Caco-2 (cell line): ENCODE measurements around the gene PIM3. TPM values are rescaled to one million over a fixed set of nuclear protein-coding genes. Genes with fewer than 3 reads are reported as not detected.

ENCODE experiments used
- BruUV-seq: library from RNA; stranded (reverse); fragments of 400-500 nt; replicated peaks from 2 replicates; lab custom pipeline; 2021; lab: Mats Ljungman, UMichigan
- CTCF ChIA-PET: fragments of 300-600 bp; sonication (Branson Sonifier 250); formaldehyde crosslinking; loops from one replicate; lab custom pipeline; 2022; ENCODE audit warnings: antibody characterized with exemption; lab: Charles Lee
- POLR2A ChIA-PET: fragments of 300-600 bp; sonication (Branson Sonifier 250); formaldehyde crosslinking; loops from one replicate; lab custom pipeline; 2022; ENCODE audit warnings: antibody characterized with exemption; lab: Charles Lee
- DNase-seq, 2 experiments: peaks; one replicate each; pipeline versions ENCODE4 v3.0.0 to v3.0.0-alpha.2; 2020 to 2022
- H3K27me3 ChIP-seq: replicated peaks from 2 replicates; pipeline ENCODE4 v1.6.0; 2011; ENCODE audit warnings: low read length; ENCODE audit not compliant: control insufficient read depth, insufficient read depth
- H3K36me3 ChIP-seq: 2 replicates; pipeline ENCODE4 v1.5.1; 2011; ENCODE audit warnings: low read length; ENCODE audit not compliant: control insufficient read depth, insufficient read depth
- H3K4me1 ChIP-seq: fragments of 250-450 bp; sonication (Bioruptor Pico); 2 replicates; pipeline ENCODE4 v1.5.1; 2020; ENCODE audit warnings: mild to moderate bottlenecking
- H3K4me3 ChIP-seq: 2 replicates; pipeline ENCODE4 v1.5.1; 2011; ENCODE audit warnings: low read depth, mild to moderate bottlenecking, control low read depth, low read length
- H3K9me3 ChIP-seq: fragments of 250-450 bp; sonication (Bioruptor Pico); 2 replicates; pipeline ENCODE4 v1.5.1; 2020; ENCODE audit warnings: mild to moderate bottlenecking, moderate library complexity
- H3K27ac Mint-ChIP-seq: one replicate; pipeline ENCODE4 v1.8.0; 2022; ENCODE audit warnings: mixed read lengths; ENCODE audit not compliant: unreplicated experiment
- H3K27me3 Mint-ChIP-seq: one replicate; pipeline ENCODE4 v1.8.0; 2022; ENCODE audit warnings: mixed read lengths; ENCODE audit not compliant: insufficient read depth, unreplicated experiment
- H3K36me3 Mint-ChIP-seq: one replicate; pipeline ENCODE4 v1.8.0; 2022; ENCODE audit warnings: mild to moderate bottlenecking, mixed read lengths; ENCODE audit not compliant: insufficient read depth, unreplicated experiment
- H3K4me1 Mint-ChIP-seq: one replicate; pipeline ENCODE4 v1.8.0; 2022; ENCODE audit warnings: low read depth, mixed read lengths; ENCODE audit not compliant: unreplicated experiment
- H3K4me3 Mint-ChIP-seq: one replicate; pipeline ENCODE4 v1.8.0; 2022; ENCODE audit warnings: mild to moderate bottlenecking, moderate library complexity, mixed read lengths; ENCODE audit not compliant: unreplicated experiment
- H3K9me3 Mint-ChIP-seq: one replicate; pipeline ENCODE4 v1.8.0; 2022; ENCODE audit warnings: mixed read lengths; ENCODE audit not compliant: unreplicated experiment
- CTCF ChIP-seq, 2 experiments: fragments of 200-600 bp in 1 of 2; IDR thresholded peaks; 1 replicate in 1 of 2; 2 replicates in 1 of 2; pipeline versions ENCODE4 v1.5.1 to v1.8.0; 2011 to 2022; ENCODE audit warnings: antibody characterized with exemption in 1 of 2, control low read depth in 1 of 2, inconsistent platforms in 1 of 2, low read depth in 1 of 2, low read length in 1 of 2, mild to moderate bottlenecking in 1 of 2, moderate library complexity in 1 of 2; ENCODE audit not compliant: insufficient read depth in 1 of 2, severe bottlenecking in 1 of 2, unreplicated experiment in 1 of 2
- intact Hi-C: fragments of 100-400 bp; cut with micrococcal nuclease; formaldehyde crosslinking; loops from one replicate; pipeline ENCODE4 v1.10.0; 2022; ENCODE audit not compliant: unreplicated experiment
- total RNA-seq: library from RNA; stranded (reverse); gene quantifications from 2 replicates; pipeline ENCODE4 v1.2.3, GENCODE V29; 2022

The PIM3 gene
- total RNA-seq, 1 experiment from 2014 or later, result 39.6 TPM

GRCh38 chr22:49921508-49922278 is 38.9 kb upstream of the PIM3 start:
- Mint-ChIP-seq H3K4me1 (no peaks in the 10 kb centered on the region), H3K27ac (no peak overlapping the region), H3K4me3 (no peak overlapping the region), H3K9me3 (no peaks in the 10 kb centered on the region), H3K27me3 (no peaks in the 10 kb centered on the region), H3K36me3 (peaks cover 9% of the 10 kb centered on the region)
- no peak overlapping the region for H3K4me3 ChIP-seq
- peaks cover 10% of the 10 kb centered on the region; the same call in 1 of the 2 replicates for H3K4me1 ChIP-seq
- no peaks in the 10 kb centered on the region for H3K27me3 ChIP-seq
- no peak for DNase-seq
- TF ChIP-seq CTCF (IDR thresholded peaks at IDR 0.05; ENCODE audit: insufficient read depth in 1 of 2, low read depth in 1 of 2, low read length in 1 of 2, severe bottlenecking in 1 of 2, unreplicated experiment in 1 of 2), result no peak
- BruUV-seq, result no TSS peak
- ChIA-PET POLR2A (no interaction called here), CTCF (no interaction called here)
- intact Hi-C loops, result no loop called here
- H3K36me3 ChIP-seq, result no peaks in the 10 kb centered on the region
- H3K9me3 ChIP-seq, result no peaks in the 10 kb centered on the region

- H3K4me3 Mint-ChIP-seq, result no peak overlapping the region
- no peaks in the 10 kb centered on the region for H3K9me3 ChIP-seq
- no peaks in the 10 kb centered on the region for H3K27me3 ChIP-seq
- CTCF ChIA-PET, result no interaction called here
- no peak for TF ChIP-seq CTCF (IDR thresholded peaks at IDR 0.05; ENCODE audit: insufficient read depth in 1 of 2, low read depth in 1 of 2, low read length in 1 of 2, severe bottlenecking in 1 of 2, unreplicated experiment in 1 of 2)
- H3K9me3 Mint-ChIP-seq, result no peaks in the 10 kb centered on the region
- no peak overlapping the region for H3K4me3 ChIP-seq
- no TSS peak for BruUV-seq
- no peak overlapping the region for H3K27ac Mint-ChIP-seq
- H3K27me3 Mint-ChIP-seq, result no peaks in the 10 kb centered on the region
- no peaks in the 10 kb centered on the region for H3K36me3 ChIP-seq
- POLR2A ChIA-PET, result no interaction called here
- DNase-seq, result no peak
- no peaks in the 10 kb centered on the region for H3K4me1 Mint-ChIP-seq
- 0 out of 2 replicates have a peak, but pooled peaks cover 5% of the 10 kb centered on the region for H3K4me1 ChIP-seq
- H3K36me3 Mint-ChIP-seq, result peaks cover 9% of the 10 kb centered on the region
- intact Hi-C loops, result no loop called here
These were observed 38.1 kb upstream of the PIM3 start for GRCh38 chr22:49922484-49922883.

- DNase-seq, result no peak
- CTCF ChIA-PET, result no interaction called here
- no peak overlapping the region for H3K27ac Mint-ChIP-seq
- no peaks in the 10 kb centered on the region for H3K9me3 Mint-ChIP-seq
- Histone ChIP-seq H3K27me3 (no peaks in the 10 kb centered on the region), H3K4me3 (no peak overlapping the region), H3K9me3 (no peaks in the 10 kb centered on the region), H3K4me1 (0 out of 2 replicates have a peak, but pooled peaks cover 5% of the 10 kb centered on the region), H3K36me3 (no peaks in the 10 kb centered on the region)
- TF ChIP-seq CTCF (IDR thresholded peaks at IDR 0.05; ENCODE audit: insufficient read depth in 1 of 2, low read depth in 1 of 2, low read length in 1 of 2, severe bottlenecking in 1 of 2, unreplicated experiment in 1 of 2), result no peak
- H3K4me1 Mint-ChIP-seq, result no peaks in the 10 kb centered on the region
- no peaks in the 10 kb centered on the region for H3K27me3 Mint-ChIP-seq
- no peak overlapping the region for H3K4me3 Mint-ChIP-seq
- intact Hi-C loops, result no loop called here
- no TSS peak for BruUV-seq
- POLR2A ChIA-PET, result no interaction called here
- peaks cover 9% of the 10 kb centered on the region for H3K36me3 Mint-ChIP-seq
These were observed 37.6 kb upstream of the PIM3 start for GRCh38 chr22:49922926-49923325.
